Measurements from ENCODE around the gene TDP2. TPM values are rescaled to one million over a fixed set of nuclear protein-coding genes. Genes with fewer than 3 reads are reported as not detected.

Gene TDP2
- total RNA-seq, 1 experiment from 2014 or later: 30.2 TPM

DNA sequence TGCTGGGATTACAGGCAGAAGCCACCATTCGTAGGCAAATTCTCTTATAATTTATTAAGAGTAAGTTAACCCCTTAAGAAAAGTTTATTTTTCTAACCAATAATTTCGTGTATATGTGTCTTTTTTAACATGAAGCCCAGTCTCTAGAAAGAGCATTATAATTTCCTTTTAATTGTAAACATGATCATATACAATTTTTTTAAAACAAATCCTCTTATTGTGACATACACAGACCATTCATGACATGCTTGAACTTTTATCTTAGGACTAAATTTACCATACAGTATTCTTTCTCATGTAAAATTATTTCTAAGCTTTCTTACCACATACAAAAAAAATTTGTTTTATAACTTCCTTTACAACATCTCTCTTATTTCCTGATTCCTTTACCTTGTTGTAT, 6.9 kb upstream of the TDP2 start:
- CTCF ChIA-PET: no interaction called here

DNA sequence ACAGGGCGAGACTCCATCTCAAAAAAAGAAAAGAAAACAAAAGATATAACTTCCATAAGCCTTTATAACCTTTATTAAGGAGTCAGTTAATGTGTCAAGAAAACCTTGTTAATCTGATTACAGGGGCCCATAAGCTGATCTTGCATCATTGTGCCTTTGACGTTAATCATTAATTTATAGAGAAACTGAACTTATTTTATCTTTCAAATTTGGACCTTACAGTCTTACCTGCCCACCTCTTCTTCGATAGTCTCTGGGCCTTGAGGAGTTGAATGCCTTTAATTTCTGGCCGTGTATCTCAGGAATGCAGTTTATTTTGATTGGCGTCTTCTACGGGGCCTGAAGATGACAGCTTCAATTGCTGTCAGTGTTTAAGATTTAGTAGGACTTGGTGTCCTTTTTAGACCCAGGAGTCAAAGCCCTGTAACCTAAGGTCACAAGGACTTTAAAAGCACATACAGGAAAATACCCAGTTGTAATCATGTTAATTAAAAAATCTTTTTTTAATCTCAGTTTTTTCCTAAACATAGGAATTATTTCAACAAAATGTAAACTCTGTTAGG, 6.0 kb upstream of the TDP2 start:
- intact Hi-C loops (cut with micrococcal nuclease): no loop called here
- Histone ChIP-seq H3K4me2 (ENCODE audit: low read length) (no peak overlapping the region), H3K79me2 (ENCODE audit: insufficient read depth, low read length) (peaks cover 5% of the 10 kb centered on the region; the same call in 1 of the 2 replicates), H3K4me3 (replicated peaks in 1 of 2; ENCODE audit: low read depth in 1 of 2, low read length in 2 of 2) (no peak overlapping the region), H3K9me3 (ENCODE audit: control insufficient read depth in 1 of 2, insufficient read depth in 1 of 2, low read depth in 1 of 2, low read length in 2 of 2) (peaks cover 9 to 10% of the 10 kb centered on the region in 2 experiments; a peak in 2 of 4 replicates), H3K9me2 (ENCODE audit: insufficient read depth) (no peaks in the 10 kb centered on the region), H2AFZ (ENCODE audit: low read depth, low read length, poor library complexity, severe bottlenecking) (no peak overlapping the region), H3K4me1 (ENCODE audit: control insufficient read depth in 1 of 2, insufficient read depth in 2 of 2, low read length in 2 of 2) (peaks cover 0 to 5% of the 10 kb centered on the region in 2 experiments; a peak in 2 of 4 replicates), H3K27me3 (ENCODE audit: insufficient read depth, low read length) (no peaks in the 10 kb centered on the region), H3K27ac (ENCODE audit: low read depth, low read length) (no peak overlapping the region), H4K20me1 (ENCODE audit: insufficient read depth) (no peaks in the 10 kb centered on the region), H3K9ac (ENCODE audit: low read length) (no peak overlapping the region), H3K36me3 (ENCODE audit: control insufficient read depth in 1 of 2, insufficient read depth in 2 of 2, low read length in 2 of 2) (no peaks in the 10 kb centered on the region)
- ChIA-PET RAD21 (ENCODE audit: low non-redundant PET in 1 of 2, low total read pairs in 2 of 2, uncharacterized antibody in 2 of 2, unreplicated experiment in 2 of 2) (no interaction called here), CTCF (no interaction called here), POLR2A (no interaction called here)
- BruUV-seq (replicated peaks): no TSS peak
- no peak for DNase-seq (ENCODE audit: low read depth, low spot score)
- no peak for ATAC-seq
- TF ChIP-seq ZFX (IDR thresholded peaks at IDR 0.05): no peak
- TF ChIP-seq EZH2phosphoT487 (IDR thresholded peaks at IDR 0.05; ENCODE audit: borderline replicate concordance): no peak
- TF ChIP-seq, protein P1, sequence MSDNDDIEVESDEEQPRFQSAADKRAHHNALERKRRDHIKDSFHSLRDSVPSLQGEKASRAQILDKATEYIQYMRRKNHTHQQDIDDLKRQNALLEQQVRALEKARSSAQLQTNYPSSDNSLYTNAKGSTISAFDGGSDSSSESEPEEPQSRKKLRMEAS (IDR thresholded peaks at IDR 0.05): no peak
- no peak for TF ChIP-seq ZBTB33 (IDR thresholded peaks at IDR 0.05; ENCODE audit: extremely low read depth, insufficient replicate concordance, low read length)
- no peak for TF ChIP-seq SP1 (IDR thresholded peaks at IDR 0.05; ENCODE audit: low read depth)
- no peak for TF ChIP-seq TCF7L2 (IDR thresholded peaks at IDR 0.05; ENCODE audit: borderline replicate concordance, extremely low read depth, insufficient read depth, insufficient read length)
- no peak for TF ChIP-seq FOSL1 (IDR thresholded peaks at IDR 0.05; ENCODE audit: low read depth)

More for the DNA sequence above, 6.9 kb upstream of the TDP2 start:
- Histone ChIP-seq H3K4me2 (ENCODE audit: low read length) (no peak overlapping the region), H4K20me1 (ENCODE audit: insufficient read depth) (no peaks in the 10 kb centered on the region), H3K36me3 (ENCODE audit: control insufficient read depth in 1 of 2, insufficient read depth in 2 of 2, low read length in 2 of 2) (no peaks in the 10 kb centered on the region), H3K27me3 (ENCODE audit: insufficient read depth, low read length) (no peaks in the 10 kb centered on the region), H2AFZ (ENCODE audit: low read depth, low read length, poor library complexity, severe bottlenecking) (no peak overlapping the region), H3K9me3 (ENCODE audit: control insufficient read depth in 1 of 2, insufficient read depth in 1 of 2, low read depth in 1 of 2, low read length in 2 of 2) (peaks cover 9 to 10% of the 10 kb centered on the region in 2 experiments; a peak in 2 of 4 replicates), H3K4me3 (replicated peaks in 1 of 2; ENCODE audit: low read depth in 1 of 2, low read length in 2 of 2) (no peak overlapping the region), H3K27ac (ENCODE audit: low read depth, low read length) (no peak overlapping the region), H3K4me1 (ENCODE audit: control insufficient read depth in 1 of 2, insufficient read depth in 2 of 2, low read length in 2 of 2) (no peaks in the 10 kb centered on the region), H3K79me2 (ENCODE audit: insufficient read depth, low read length) (no peaks in the 10 kb centered on the region), H3K9me2 (ENCODE audit: insufficient read depth) (no peaks in the 10 kb centered on the region), H3K9ac (ENCODE audit: low read length) (no peak overlapping the region)
- no peak for ATAC-seq
- no peak for DNase-seq (ENCODE audit: low read depth, low spot score)
- intact Hi-C loops (cut with micrococcal nuclease): no loop called here
- ChIA-PET RAD21 (ENCODE audit: low non-redundant PET in 1 of 2, low total read pairs in 2 of 2, uncharacterized antibody in 2 of 2, unreplicated experiment in 2 of 2) (no interaction called here), POLR2A (no interaction called here)
- no peak for TF ChIP-seq ZNF274 (IDR thresholded peaks at IDR 0.05; ENCODE audit: low read depth, low read length)
- no peak for TF ChIP-seq ZBTB33 (IDR thresholded peaks at IDR 0.05; ENCODE audit: extremely low read depth, insufficient replicate concordance, low read length)
- no peak for TF ChIP-seq YY1 (IDR thresholded peaks at IDR 0.05; ENCODE audit: extremely low read depth, insufficient replicate concordance, low read depth, low read length)
- TF ChIP-seq CBX3 (IDR thresholded peaks at IDR 0.05; ENCODE audit: low read depth): 0 out of 2 replicates have a peak, but pooled peaks have one; percentile 26
- no peak for TF ChIP-seq RAD21 (IDR thresholded peaks at IDR 0.05; ENCODE audit: low read depth)
- TF ChIP-seq FOSL1 (IDR thresholded peaks at IDR 0.05; ENCODE audit: low read depth): no peak
- no TSS peak for BruUV-seq (replicated peaks)

All from HCT116 (cell line).